NT2/D1 (cell line): ENCODE results near the gene TXNIP.

Experiments used
- DNase-seq: peaks from one replicate; pipeline ENCODE4 v3.0.0-alpha.2; 2011; ENCODE audit warnings: low read depth, low spot score
- H3K27me3 ChIP-seq: 2 replicates; pipeline ENCODE4 v1.6.0; 2011; ENCODE audit warnings: mild to moderate bottlenecking; ENCODE audit not compliant: insufficient read length, insufficient read depth
- H3K36me3 ChIP-seq: 2 replicates; pipeline ENCODE4 v1.6.1; 2011; ENCODE audit warnings: mild to moderate bottlenecking, low read length, mixed read lengths; ENCODE audit not compliant: insufficient read depth, insufficient read length
- H3K4me1 ChIP-seq: 2 replicates; pipeline ENCODE4 v1.5.1; 2011; ENCODE audit not compliant: insufficient read depth, insufficient read length
- H3K4me3 ChIP-seq: 2 replicates; pipeline ENCODE4 v1.5.1; 2011; ENCODE audit warnings: low read depth; ENCODE audit not compliant: insufficient read length
- H3K9ac ChIP-seq: 2 replicates; pipeline ENCODE4 v1.6.0; 2011; ENCODE audit warnings: low read depth; ENCODE audit not compliant: insufficient read length
- H3K9me3 ChIP-seq: 2 replicates; pipeline ENCODE4 v1.5.1; 2011; ENCODE audit warnings: mild to moderate bottlenecking, low read length; ENCODE audit not compliant: insufficient read depth
- SUZ12 ChIP-seq: IDR thresholded peaks from 2 replicates; pipeline ENCODE4 v1.6.1; 2011; ENCODE audit not compliant: insufficient read length, insufficient read depth; ENCODE audit errors: extremely low read depth
- YY1 ChIP-seq: IDR thresholded peaks from 2 replicates; pipeline ENCODE4 v1.6.1; 2011; ENCODE audit not compliant: insufficient read length, insufficient read depth
- ZNF274 ChIP-seq: IDR thresholded peaks from 2 replicates; pipeline ENCODE4 v1.6.1; 2011; ENCODE audit warnings: mild to moderate bottlenecking, low read depth, low read length

Gene TXNIP

DNA sequence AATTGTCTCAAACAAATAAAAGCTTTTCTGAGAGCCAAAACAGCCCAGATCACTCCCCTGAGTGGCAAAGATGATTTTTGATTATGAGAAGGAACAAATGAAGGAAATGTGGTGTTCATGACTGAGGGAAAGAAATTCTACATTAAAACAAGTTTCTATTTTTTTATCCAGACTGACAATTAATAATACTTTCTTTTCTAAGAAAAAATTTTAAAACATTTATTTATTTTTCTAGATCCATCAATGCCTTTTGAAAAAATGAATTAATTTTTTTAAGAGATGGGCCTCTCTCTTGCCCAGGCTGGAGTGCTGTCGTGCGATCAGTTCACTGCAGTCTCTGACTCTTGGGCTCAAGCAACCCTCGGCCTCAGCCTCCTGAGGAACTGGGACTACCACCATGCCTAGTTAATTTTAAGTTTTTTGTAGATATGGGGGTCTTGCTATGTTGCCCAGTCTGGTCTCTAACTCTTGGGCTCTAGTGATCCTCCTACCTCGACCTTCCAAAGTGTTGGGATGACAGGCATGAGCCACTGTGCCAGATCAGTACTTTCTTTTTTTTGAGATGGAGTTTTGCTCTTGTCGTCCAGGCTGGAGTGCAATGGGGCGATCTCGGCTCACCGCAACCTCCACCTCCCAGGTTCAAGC is 11.2 kb upstream of the TXNIP start:
- no peak overlapping the region for H3K4me3 ChIP-seq
- DNase-seq, result no peak
- TF ChIP-seq ZNF274, result no peak
- no peak for TF ChIP-seq YY1
- no peak for TF ChIP-seq SUZ12
- H3K36me3 ChIP-seq, result no peaks in the 10 kb centered on the region
- no peaks in the 10 kb centered on the region for H3K9me3 ChIP-seq
- no peak overlapping the region for H3K9ac ChIP-seq
- no peaks in the 10 kb centered on the region for H3K27me3 ChIP-seq
- no peaks in the 10 kb centered on the region for H3K4me1 ChIP-seq

DNA sequence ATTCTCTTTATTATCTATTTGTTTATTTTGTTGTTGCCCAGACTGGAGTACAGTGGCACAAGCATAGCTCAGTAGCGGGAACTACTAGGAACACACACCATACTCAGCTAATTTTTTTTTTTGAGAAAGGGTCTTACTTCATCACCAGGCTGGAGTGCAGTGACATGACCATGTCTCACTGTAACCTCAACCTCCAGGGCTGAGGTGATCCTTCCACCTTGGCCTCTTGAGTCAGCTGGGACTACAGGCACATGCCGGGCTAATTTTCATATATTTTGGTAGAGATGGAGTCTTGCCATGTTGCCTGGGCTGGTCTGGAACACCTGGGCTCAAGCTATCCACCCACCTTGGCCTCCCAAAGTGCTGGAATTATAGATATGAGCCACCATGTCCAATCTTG is 5.3 kb upstream of the TXNIP start:
- no peak overlapping the region for H3K4me3 ChIP-seq
- H3K27me3 ChIP-seq, result no peaks in the 10 kb centered on the region
- no peak overlapping the region for H3K9ac ChIP-seq
- H3K9me3 ChIP-seq, result no peaks in the 10 kb centered on the region
- TF ChIP-seq SUZ12 (no peak), ZNF274 (no peak), YY1 (no peak)
- H3K4me1 ChIP-seq, result no peaks in the 10 kb centered on the region
- no peak for DNase-seq
- no peaks in the 10 kb centered on the region for H3K36me3 ChIP-seq

DNA sequence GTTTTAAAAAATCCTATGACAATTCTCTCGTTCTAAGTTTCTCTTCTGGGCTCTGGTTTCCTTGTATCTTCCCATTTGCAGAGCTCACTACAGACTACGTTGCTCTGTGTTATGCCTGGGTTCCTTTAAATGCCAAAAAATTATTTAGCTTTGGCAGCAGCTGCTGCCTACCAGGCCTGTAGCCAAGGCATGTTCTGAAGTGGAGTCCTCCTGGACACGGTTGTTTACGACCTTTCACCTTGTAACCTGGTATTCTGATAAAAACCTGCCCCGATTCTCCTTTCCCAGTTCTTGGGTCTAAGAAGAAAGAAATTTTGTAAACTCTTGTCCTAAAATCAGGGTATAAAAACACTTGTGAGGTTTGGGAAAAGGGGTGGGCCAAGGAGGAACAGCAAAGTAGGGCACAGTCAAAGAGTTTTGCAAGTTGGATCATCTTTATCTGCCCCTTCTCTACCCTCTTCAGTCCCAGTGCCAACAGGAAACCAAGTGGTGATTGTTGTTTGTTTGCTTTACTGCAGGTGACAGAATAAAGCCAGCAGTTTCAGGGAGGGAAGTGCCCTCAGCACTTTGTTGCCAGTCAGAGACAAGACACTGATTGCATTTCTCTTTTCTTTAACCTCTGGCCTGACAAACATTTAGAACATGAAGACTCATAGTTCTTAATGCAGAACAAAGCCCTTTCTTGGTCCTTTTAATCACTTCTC is 3.1 kb upstream of the TXNIP start:
- H3K9ac ChIP-seq, result peak overlapping the region; percentile 27
- H3K27me3 ChIP-seq, result no peaks in the 10 kb centered on the region
- no peaks in the 10 kb centered on the region for H3K9me3 ChIP-seq
- peaks cover 6% of the 10 kb centered on the region for H3K36me3 ChIP-seq
- no peak overlapping the region for H3K4me3 ChIP-seq
- H3K4me1 ChIP-seq, result no peaks in the 10 kb centered on the region
- DNase-seq, result no peak
- TF ChIP-seq ZNF274 (no peak), YY1 (no peak), SUZ12 (no peak)

DNA sequence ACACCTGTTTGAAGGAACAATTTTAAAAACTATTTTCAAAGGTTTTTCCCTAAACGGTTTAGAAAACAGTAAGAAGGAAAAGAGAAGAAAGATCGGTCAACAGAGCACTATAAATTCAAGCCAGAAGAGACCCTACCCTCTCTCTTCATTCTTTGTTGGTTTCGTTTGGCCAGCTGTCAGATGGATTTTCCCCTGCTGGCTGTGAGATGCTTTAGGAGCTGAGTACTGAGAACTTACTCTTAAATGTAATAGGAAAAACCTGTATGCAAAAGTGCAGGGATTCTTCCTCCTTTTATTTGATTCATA is 1.3 kb upstream of the TXNIP start:
- H3K4me3 ChIP-seq, result no peak overlapping the region
- no peaks in the 10 kb centered on the region for H3K27me3 ChIP-seq
- DNase-seq, result no peak
- H3K36me3 ChIP-seq, result peaks cover 24% of the 10 kb centered on the region
- no peak overlapping the region for H3K9ac ChIP-seq
- TF ChIP-seq SUZ12, result no peak
- TF ChIP-seq YY1, result no peak
- TF ChIP-seq ZNF274, result no peak
- H3K9me3 ChIP-seq, result no peaks in the 10 kb centered on the region
- no peaks in the 10 kb centered on the region for H3K4me1 ChIP-seq

DNA sequence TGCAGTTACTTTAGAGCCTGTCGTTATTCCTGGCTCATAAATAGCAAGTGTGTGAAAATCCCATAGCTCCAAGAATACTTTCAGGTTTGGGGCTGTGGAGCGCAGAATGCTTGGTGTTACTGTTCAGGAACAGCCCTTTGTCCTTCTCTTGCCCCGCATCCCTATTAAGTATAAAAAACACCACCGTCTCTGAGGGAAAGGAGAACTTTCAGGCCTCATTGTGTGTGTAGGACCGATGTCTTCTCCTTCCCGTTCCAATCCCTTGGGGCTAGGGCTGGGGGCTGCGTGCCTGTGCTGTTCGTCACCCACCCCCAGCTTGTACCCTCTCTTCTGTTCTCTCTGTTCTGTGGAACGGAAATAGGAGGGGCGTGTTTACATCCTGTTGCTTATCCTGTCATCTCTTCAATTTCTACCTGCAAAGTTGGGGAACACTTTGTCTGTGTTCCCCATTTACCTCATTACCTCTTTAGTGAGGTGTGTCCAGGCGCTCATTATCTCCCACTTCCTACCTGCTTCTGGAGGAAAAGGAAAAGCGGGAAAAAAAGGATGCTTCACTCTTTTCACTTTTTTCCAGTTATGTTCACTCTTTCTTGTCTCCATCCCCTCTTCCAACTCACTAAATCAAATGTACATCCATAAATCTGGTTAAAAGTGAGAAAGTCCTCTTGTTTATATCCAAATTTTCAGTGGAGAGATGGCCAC is 788 bp upstream of the TXNIP start:
- H3K9ac ChIP-seq, result peak overlapping the region; percentile 82
- H3K4me1 ChIP-seq, result no peaks in the 10 kb centered on the region
- H3K4me3 ChIP-seq, result peak overlapping the region; percentile 71
- TF ChIP-seq ZNF274 (no peak), YY1 (no peak), SUZ12 (no peak)
- no peaks in the 10 kb centered on the region for H3K9me3 ChIP-seq
- peaks cover 28% of the 10 kb centered on the region for H3K36me3 ChIP-seq
- DNase-seq, result no peak
- H3K27me3 ChIP-seq, result no peaks in the 10 kb centered on the region

DNA sequence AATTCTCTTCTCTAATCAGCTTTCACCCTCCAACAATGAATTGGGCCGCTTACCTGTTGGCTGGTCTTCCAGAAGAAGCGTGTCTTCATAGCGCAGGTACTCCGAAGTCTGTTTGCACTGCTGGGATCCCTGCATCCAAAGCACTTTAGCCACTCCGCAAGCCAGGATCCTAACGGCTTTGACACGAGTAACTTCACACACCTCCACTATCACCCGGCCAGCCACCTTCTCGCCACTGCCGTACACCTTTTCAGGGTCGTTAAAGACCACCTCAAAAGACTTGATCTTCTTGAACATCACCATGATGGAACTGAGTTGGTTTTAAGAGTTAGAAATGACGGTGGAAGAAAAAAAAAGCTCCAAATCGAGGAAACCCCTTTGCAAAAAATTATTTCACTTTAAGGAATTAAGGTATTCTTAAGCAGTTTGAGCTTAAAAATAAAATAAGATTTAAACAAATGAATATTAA is 381 bp downstream of the TXNIP start:
- Histone ChIP-seq H3K27me3 (no peaks in the 10 kb centered on the region), H3K4me3 (peak overlapping the region; percentile 71), H3K36me3 (peaks cover 31% of the 10 kb centered on the region), H3K4me1 (no peaks in the 10 kb centered on the region), H3K9ac (peak overlapping the region; percentile 89), H3K9me3 (no peaks in the 10 kb centered on the region)
- TF ChIP-seq SUZ12 (no peak), YY1 (no peak), ZNF274 (no peak)
- DNase-seq, result no peak
